Caco-2 (cell line): ENCODE results near the gene MAPK6. TPM values are rescaled to one million over a fixed set of nuclear protein-coding genes. Genes with fewer than 3 reads are reported as not detected.

Source experiments
- BruUV-seq: library from RNA; stranded (reverse); fragments of 400-500 nt; replicated peaks from 2 replicates; lab custom pipeline; 2021; lab: Mats Ljungman, UMichigan
- CTCF ChIA-PET: fragments of 300-600 bp; sonication (Branson Sonifier 250); formaldehyde crosslinking; loops from one replicate; lab custom pipeline; 2022; ENCODE audit warnings: antibody characterized with exemption; lab: Charles Lee
- POLR2A ChIA-PET: fragments of 300-600 bp; sonication (Branson Sonifier 250); formaldehyde crosslinking; loops from one replicate; lab custom pipeline; 2022; ENCODE audit warnings: antibody characterized with exemption; lab: Charles Lee
- DNase-seq, 2 experiments: peaks; one replicate each; pipeline versions ENCODE4 v3.0.0 to v3.0.0-alpha.2; 2020 to 2022
- H3K27me3 ChIP-seq: replicated peaks from 2 replicates; pipeline ENCODE4 v1.6.0; 2011; ENCODE audit warnings: low read length; ENCODE audit not compliant: control insufficient read depth, insufficient read depth
- H3K36me3 ChIP-seq: 2 replicates; pipeline ENCODE4 v1.5.1; 2011; ENCODE audit warnings: low read length; ENCODE audit not compliant: control insufficient read depth, insufficient read depth
- H3K4me1 ChIP-seq: fragments of 250-450 bp; sonication (Bioruptor Pico); 2 replicates; pipeline ENCODE4 v1.5.1; 2020; ENCODE audit warnings: mild to moderate bottlenecking
- H3K4me3 ChIP-seq: 2 replicates; pipeline ENCODE4 v1.5.1; 2011; ENCODE audit warnings: low read depth, mild to moderate bottlenecking, control low read depth, low read length
- H3K9me3 ChIP-seq: fragments of 250-450 bp; sonication (Bioruptor Pico); 2 replicates; pipeline ENCODE4 v1.5.1; 2020; ENCODE audit warnings: mild to moderate bottlenecking, moderate library complexity
- H3K27ac Mint-ChIP-seq: one replicate; pipeline ENCODE4 v1.8.0; 2022; ENCODE audit warnings: mixed read lengths; ENCODE audit not compliant: unreplicated experiment
- H3K27me3 Mint-ChIP-seq: one replicate; pipeline ENCODE4 v1.8.0; 2022; ENCODE audit warnings: mixed read lengths; ENCODE audit not compliant: insufficient read depth, unreplicated experiment
- H3K36me3 Mint-ChIP-seq: one replicate; pipeline ENCODE4 v1.8.0; 2022; ENCODE audit warnings: mild to moderate bottlenecking, mixed read lengths; ENCODE audit not compliant: insufficient read depth, unreplicated experiment
- H3K4me1 Mint-ChIP-seq: one replicate; pipeline ENCODE4 v1.8.0; 2022; ENCODE audit warnings: low read depth, mixed read lengths; ENCODE audit not compliant: unreplicated experiment
- H3K4me3 Mint-ChIP-seq: one replicate; pipeline ENCODE4 v1.8.0; 2022; ENCODE audit warnings: mild to moderate bottlenecking, moderate library complexity, mixed read lengths; ENCODE audit not compliant: unreplicated experiment
- H3K9me3 Mint-ChIP-seq: one replicate; pipeline ENCODE4 v1.8.0; 2022; ENCODE audit warnings: mixed read lengths; ENCODE audit not compliant: unreplicated experiment
- CTCF ChIP-seq, 2 experiments: fragments of 200-600 bp in 1 of 2; IDR thresholded peaks; 1 replicate in 1 of 2; 2 replicates in 1 of 2; pipeline versions ENCODE4 v1.5.1 to v1.8.0; 2011 to 2022; ENCODE audit warnings: antibody characterized with exemption in 1 of 2, control low read depth in 1 of 2, inconsistent platforms in 1 of 2, low read depth in 1 of 2, low read length in 1 of 2, mild to moderate bottlenecking in 1 of 2, moderate library complexity in 1 of 2; ENCODE audit not compliant: insufficient read depth in 1 of 2, severe bottlenecking in 1 of 2, unreplicated experiment in 1 of 2
- intact Hi-C: fragments of 100-400 bp; cut with micrococcal nuclease; formaldehyde crosslinking; loops from one replicate; pipeline ENCODE4 v1.10.0; 2022; ENCODE audit not compliant: unreplicated experiment
- total RNA-seq: library from RNA; stranded (reverse); gene quantifications from 2 replicates; pipeline ENCODE4 v1.2.3, GENCODE V29; 2022

The MAPK6 gene
- total RNA-seq, 1 experiment from 2014 or later, result 69.8 TPM

GRCh38 chr15:52076889-52077781, 58.1 kb downstream of the MAPK6 start:
- intact Hi-C loops, result loop anchor here (5.0 kb wide), 1 partner anchor 35 kb away; the partner anchor contains the start of gene BCL2L10
- Histone ChIP-seq H3K4me3 (no peak overlapping the region), H3K4me1 (peaks cover 5% of the 10 kb centered on the region), H3K9me3 (no peaks in the 10 kb centered on the region), H3K36me3 (no peaks in the 10 kb centered on the region), H3K27me3 (no peaks in the 10 kb centered on the region)
- no peak overlapping the region for H3K4me3 Mint-ChIP-seq
- H3K27ac Mint-ChIP-seq, result no peak overlapping the region
- H3K9me3 Mint-ChIP-seq, result no peaks in the 10 kb centered on the region
- peaks cover 13% of the 10 kb centered on the region for H3K4me1 Mint-ChIP-seq
- H3K27me3 Mint-ChIP-seq, result no peaks in the 10 kb centered on the region
- POLR2A ChIA-PET, result no interaction called here
- BruUV-seq, result no TSS peak
- CTCF ChIA-PET, result no interaction called here
- peak in 1 of 2 experiments; percentile 1 for TF ChIP-seq CTCF (IDR thresholded peaks at IDR 0.05; ENCODE audit: insufficient read depth in 1 of 2, low read depth in 1 of 2, low read length in 1 of 2, severe bottlenecking in 1 of 2, unreplicated experiment in 1 of 2)
- no peak for DNase-seq
- no peaks in the 10 kb centered on the region for H3K36me3 Mint-ChIP-seq

GRCh38 chr15:52078197-52078875, 59.3 kb downstream of the MAPK6 start:
- Mint-ChIP-seq H3K27me3 (no peaks in the 10 kb centered on the region), H3K27ac (no peak overlapping the region), H3K36me3 (no peaks in the 10 kb centered on the region), H3K4me1 (peaks cover 8% of the 10 kb centered on the region), H3K9me3 (no peaks in the 10 kb centered on the region), H3K4me3 (no peak overlapping the region)
- no peak for TF ChIP-seq CTCF (IDR thresholded peaks at IDR 0.05; ENCODE audit: insufficient read depth in 1 of 2, low read depth in 1 of 2, low read length in 1 of 2, severe bottlenecking in 1 of 2, unreplicated experiment in 1 of 2)
- BruUV-seq, result no TSS peak
- DNase-seq, result no peak
- intact Hi-C loops, result loop anchor here (2.0 to 5.0 kb wide), 2 partner anchors 34 to 296 kb away; partner anchors contain the start of gene BCL2L10
- Histone ChIP-seq H3K9me3 (no peaks in the 10 kb centered on the region), H3K4me3 (no peak overlapping the region), H3K4me1 (no peaks in the 10 kb centered on the region), H3K36me3 (no peaks in the 10 kb centered on the region), H3K27me3 (no peaks in the 10 kb centered on the region)
- POLR2A ChIA-PET, result no interaction called here
- CTCF ChIA-PET, result interaction anchor here (0.9 to 2.3 kb wide), 9 partner anchors 9 to 130 kb away, joined by 3 to 8 read pairs (median 5); partner anchors contain the start of gene LEO1
